ENCODE measurements around the gene MYMK. TPM values are rescaled to one million over a fixed set of nuclear protein-coding genes. Genes with fewer than 3 reads are reported as not detected.

Gene MYMK
- polyA plus RNA-seq, 3 donors: 0.30 TPM; not detected in 2

Other genes starting within 250 kb of the MYMK start
- gene ABO, start 249.8 kb downstream of the MYMK start, polyA plus RNA-seq (ENCODE audit: insufficient read length in 3 of 3): 10 to 100 TPM; 10.3 to 27.8 (median 17.7) TPM
- 10 to 100 TPM; 21.2 to 31.3 (median 29.9) TPM for gene SURF6, start 188.8 kb downstream of the MYMK start, polyA plus RNA-seq (ENCODE audit: insufficient read length in 3 of 3)
- 10 to 100 TPM; 22.9 to 32.5 (median 29.2) TPM for gene MED22, start 176.8 kb downstream of the MYMK start, polyA plus RNA-seq (ENCODE audit: insufficient read length in 3 of 3)
- gene RPL7A, start 176.7 kb downstream of the MYMK start, polyA plus RNA-seq (ENCODE audit: insufficient read length in 3 of 3): 1,000 to 10,000 TPM; 2,380 to 2,771 (median 2,510) TPM
- gene SURF1, start 168.5 kb downstream of the MYMK start, polyA plus RNA-seq (ENCODE audit: insufficient read length in 3 of 3): 10 to 100 TPM; 43.6 to 52.8 (median 52.4) TPM
- 10 to 100 TPM; 21.6 to 26.3 (median 25.3) TPM for gene SURF2, start 168.4 kb downstream of the MYMK start, polyA plus RNA-seq (ENCODE audit: insufficient read length in 3 of 3)
- gene SURF4, start 148.9 kb downstream of the MYMK start, polyA plus RNA-seq (ENCODE audit: insufficient read length in 3 of 3): 100 to 1,000 TPM; 161 to 181 (median 175) TPM
- gene STKLD1, start 148.6 kb downstream of the MYMK start, polyA plus RNA-seq (ENCODE audit: insufficient read length in 3 of 3): 1 to 10 TPM; 4.3 to 5.4 (median 4.4) TPM
- gene REXO4, start 106.9 kb downstream of the MYMK start, polyA plus RNA-seq (ENCODE audit: insufficient read length in 3 of 3): 10 to 100 TPM; 25.2 to 33.4 (median 28.9) TPM
- gene ADAMTS13, start 102.6 kb downstream of the MYMK start, polyA plus RNA-seq (ENCODE audit: insufficient read length in 3 of 3): 10 to 100 TPM in 2 of 3 donors, 1 to 10 TPM in 1; 8.5 to 14.6 (median 11.5) TPM
- 10 to 100 TPM; 23.5 to 35.8 (median 32.8) TPM for gene CACFD1, start 65.0 kb downstream of the MYMK start, polyA plus RNA-seq (ENCODE audit: insufficient read length in 3 of 3)
- 1 to 10 TPM; 1.3 to 1.6 (median 1.6) TPM for gene SLC2A6, start 45.9 kb downstream of the MYMK start, polyA plus RNA-seq (ENCODE audit: insufficient read length in 3 of 3)
- 1 to 10 TPM; 1.4 to 2.5 (median 1.9) TPM for gene ADAMTSL2, start 9.7 kb upstream of the MYMK start, polyA plus RNA-seq (ENCODE audit: insufficient read length in 3 of 3)
- gene FAM163B, start 84.4 kb upstream of the MYMK start, polyA plus RNA-seq (ENCODE audit: insufficient read length in 3 of 3): under 1 TPM in 2 of 3 donors, not detected in 1; 0.17 to 0.39 TPM
- gene DBH, start 111.4 kb upstream of the MYMK start, polyA plus RNA-seq (ENCODE audit: insufficient read length in 3 of 3): 1 to 10 TPM in 2 of 3 donors, under 1 TPM in 1; 0.95 to 1.6 (median 1.0) TPM
- 10 to 100 TPM in 2 of 3 donors, 1 to 10 TPM in 1; 7.6 to 13.3 (median 12.3) TPM for gene SARDH, start 213.4 kb upstream of the MYMK start, polyA plus RNA-seq (ENCODE audit: insufficient read length in 3 of 3)